ENCODE data around the gene KIR3DL3. TPM values are rescaled to one million over a fixed set of nuclear protein-coding genes. Genes with fewer than 3 reads are reported as not detected.
"Not testable (repeated sequence)": the region's sequence is repeated elsewhere in the genome, so short reads cannot be mapped to it uniquely, and the experiment has no call there.

KIR3DL3 gene
- total RNA-seq, 4 donors from 2014 or later, result not detected

DNA sequence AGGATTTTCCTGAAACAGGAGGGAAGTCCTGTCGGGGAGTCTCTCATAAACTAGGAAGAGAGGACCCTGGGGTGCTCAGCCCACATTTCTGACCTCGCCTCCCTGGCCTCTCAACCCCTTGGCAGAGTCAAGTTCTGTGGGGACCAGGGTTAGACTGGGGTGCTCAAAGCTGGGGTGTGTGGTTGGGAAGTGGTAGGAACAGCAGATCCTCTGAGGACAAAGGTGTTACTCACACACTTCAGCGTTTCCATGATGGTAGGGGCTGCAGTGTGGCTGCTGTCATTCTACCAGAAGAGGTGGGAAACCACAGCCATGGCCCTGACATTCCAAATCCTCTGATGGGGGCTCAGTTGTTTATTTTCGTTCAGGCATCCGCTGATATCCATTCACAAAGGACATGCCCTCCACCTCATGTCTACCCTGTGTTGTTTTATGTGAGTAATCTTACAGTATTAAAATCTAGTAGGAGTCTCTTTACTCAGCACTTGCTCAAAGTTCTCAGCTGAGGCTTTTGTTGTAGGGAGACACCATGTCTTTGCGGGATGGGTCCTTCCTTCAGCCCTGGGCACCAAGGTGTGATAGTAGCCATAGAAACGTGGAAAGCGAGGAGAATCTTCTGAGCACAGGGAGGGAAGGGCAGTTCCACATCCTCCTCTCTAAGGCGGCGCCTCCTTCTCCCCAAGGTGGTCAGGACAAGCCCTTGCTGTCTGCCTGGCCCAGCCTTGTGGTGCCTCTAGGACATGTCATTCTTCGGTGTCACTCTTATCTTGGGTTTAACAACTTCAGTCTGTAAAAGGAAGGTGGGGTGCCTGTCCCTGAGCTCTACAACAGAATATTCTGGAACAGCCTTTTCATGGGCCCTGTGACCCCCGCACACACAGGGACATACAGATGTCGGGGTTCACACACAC, 15.6 kb downstream of the KIR3DL3 start:
- Histone ChIP-seq H3K36me3 (no peaks in the 10 kb centered on the region), H3K9me3 (no peaks in the 10 kb centered on the region), H3K27me3 (no peaks in the 10 kb centered on the region), H3K4me3 (replicated peaks in 1 of 3) (no peak overlapping the region), H3K27ac (no peak overlapping the region), H3K4me1 (no peaks in the 10 kb centered on the region)
- intact Hi-C loops (cut with DNase I), result no loop called here
- TF ChIP-seq CTCF (IDR thresholded peaks at IDR 0.05) (no peak), POLR2A (IDR thresholded peaks at IDR 0.05) (no peak)
- WGBS, 2 donors, result 72 to 84% methylated on average over 13 of the region's 13 CpGs
- DNase-seq, result no peak

- DNase-seq; H3K36me3 ChIP-seq; H3K27me3 ChIP-seq; H3K4me1 ChIP-seq; H3K9me3 ChIP-seq; H3K27ac ChIP-seq; H3K4me3 ChIP-seq (replicated peaks in 1 of 3); intact Hi-C loops (cut with DNase I): not testable (repeated sequence)
- WGBS, 2 donors, result 56 to 73% methylated on average over 5 of the region's 5 CpGs
Measured at GRCh38 chr19:54741950-54742349, 17.7 kb downstream of the KIR3DL3 start.

DNA sequence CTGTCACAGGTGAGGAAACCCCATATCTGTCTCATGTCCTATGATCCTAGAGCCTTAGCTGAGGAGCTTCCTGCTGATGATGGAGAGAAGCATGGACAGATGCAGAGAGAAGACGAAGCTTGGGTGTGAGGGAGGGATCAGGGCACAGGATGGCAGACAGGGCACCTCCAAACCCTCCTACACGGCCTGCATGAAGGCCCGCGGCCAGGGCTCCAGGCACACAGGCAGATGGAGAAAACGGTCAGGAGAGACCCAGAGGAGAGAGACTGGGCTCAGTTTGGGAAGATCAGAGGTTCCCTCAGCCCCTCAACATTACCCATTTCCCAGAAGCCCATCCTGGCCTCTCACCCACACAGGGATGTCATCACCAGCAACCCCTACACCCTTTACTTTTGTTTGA, 19.8 kb downstream of the KIR3DL3 start:
- WGBS, 2 donors, result 68 to 75% methylated on average over 5 of the region's 5 CpGs
- H3K4me3 ChIP-seq (replicated peaks in 1 of 3); H3K4me1 ChIP-seq; H3K27me3 ChIP-seq; intact Hi-C loops (cut with DNase I); DNase-seq; H3K9me3 ChIP-seq; H3K27ac ChIP-seq; H3K36me3 ChIP-seq: not testable (repeated sequence)

DNA sequence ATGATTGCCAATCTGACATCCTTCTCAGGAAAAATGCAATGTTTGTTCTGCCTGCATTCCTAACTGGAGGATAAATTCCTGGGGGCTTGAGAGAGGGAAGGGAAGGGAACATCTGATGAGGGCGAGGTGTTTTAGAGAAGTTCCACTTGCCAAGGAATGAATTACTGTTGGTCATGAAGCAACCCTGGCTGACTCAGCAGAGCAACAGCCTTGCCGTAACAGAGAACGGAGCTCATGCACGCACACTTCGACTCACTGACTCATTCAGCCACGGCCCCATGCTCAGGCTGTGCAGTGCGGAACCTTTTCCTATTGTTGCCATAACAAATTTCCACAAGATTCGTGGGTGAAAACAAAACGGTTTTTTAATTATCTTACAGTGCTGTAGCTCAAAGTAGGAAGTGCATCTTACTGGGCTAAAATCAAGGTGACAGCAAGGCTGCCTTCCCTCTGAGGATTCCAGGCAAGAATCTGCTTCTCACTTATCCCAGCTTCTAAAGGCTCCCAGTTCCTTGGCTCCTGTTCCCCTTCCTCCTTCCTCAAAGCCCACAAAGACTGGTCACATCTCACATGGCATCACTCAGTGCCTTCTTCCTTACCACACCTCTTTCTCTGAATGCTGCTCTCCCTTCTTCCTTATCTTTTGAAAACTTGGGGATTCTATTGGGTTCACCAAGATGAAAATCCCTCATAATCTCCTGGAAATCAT, 23.5 kb downstream of the KIR3DL3 start:
- H3K36me3 ChIP-seq; H3K4me1 ChIP-seq; H3K27me3 ChIP-seq; H3K4me3 ChIP-seq (replicated peaks in 1 of 3); intact Hi-C loops (cut with DNase I); H3K9me3 ChIP-seq; DNase-seq; H3K27ac ChIP-seq: not testable (repeated sequence)
- 65 to 77% methylated on average over 9 of the region's 9 CpGs for WGBS, 2 donors

DNA sequence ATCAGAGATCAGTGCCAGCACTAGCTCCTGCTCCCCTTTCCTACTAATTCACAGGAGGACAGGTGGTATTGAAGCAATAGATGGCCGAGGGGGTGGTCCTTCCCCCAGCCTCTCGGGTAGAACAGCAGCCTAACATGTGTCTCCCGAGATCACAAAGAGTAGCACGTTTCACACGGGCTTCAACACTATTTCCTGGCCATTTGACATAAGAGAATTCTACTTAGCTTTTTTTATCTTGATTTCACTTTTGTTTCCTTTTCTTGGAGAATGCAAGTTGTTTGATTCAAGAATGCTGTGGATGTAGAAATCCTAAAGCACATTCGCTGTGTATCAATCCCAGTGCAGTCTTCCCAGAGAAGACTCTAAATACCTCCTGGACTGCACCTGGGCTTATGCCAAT, 26.0 kb downstream of the KIR3DL3 start:
- H3K36me3 ChIP-seq; DNase-seq; H3K27me3 ChIP-seq; H3K27ac ChIP-seq; intact Hi-C loops (cut with DNase I); H3K4me1 ChIP-seq; H3K9me3 ChIP-seq; H3K4me3 ChIP-seq (replicated peaks in 1 of 3): not testable (repeated sequence)
- WGBS, 2 donors, result 65 to 71% methylated on average over 6 of the region's 6 CpGs

DNA sequence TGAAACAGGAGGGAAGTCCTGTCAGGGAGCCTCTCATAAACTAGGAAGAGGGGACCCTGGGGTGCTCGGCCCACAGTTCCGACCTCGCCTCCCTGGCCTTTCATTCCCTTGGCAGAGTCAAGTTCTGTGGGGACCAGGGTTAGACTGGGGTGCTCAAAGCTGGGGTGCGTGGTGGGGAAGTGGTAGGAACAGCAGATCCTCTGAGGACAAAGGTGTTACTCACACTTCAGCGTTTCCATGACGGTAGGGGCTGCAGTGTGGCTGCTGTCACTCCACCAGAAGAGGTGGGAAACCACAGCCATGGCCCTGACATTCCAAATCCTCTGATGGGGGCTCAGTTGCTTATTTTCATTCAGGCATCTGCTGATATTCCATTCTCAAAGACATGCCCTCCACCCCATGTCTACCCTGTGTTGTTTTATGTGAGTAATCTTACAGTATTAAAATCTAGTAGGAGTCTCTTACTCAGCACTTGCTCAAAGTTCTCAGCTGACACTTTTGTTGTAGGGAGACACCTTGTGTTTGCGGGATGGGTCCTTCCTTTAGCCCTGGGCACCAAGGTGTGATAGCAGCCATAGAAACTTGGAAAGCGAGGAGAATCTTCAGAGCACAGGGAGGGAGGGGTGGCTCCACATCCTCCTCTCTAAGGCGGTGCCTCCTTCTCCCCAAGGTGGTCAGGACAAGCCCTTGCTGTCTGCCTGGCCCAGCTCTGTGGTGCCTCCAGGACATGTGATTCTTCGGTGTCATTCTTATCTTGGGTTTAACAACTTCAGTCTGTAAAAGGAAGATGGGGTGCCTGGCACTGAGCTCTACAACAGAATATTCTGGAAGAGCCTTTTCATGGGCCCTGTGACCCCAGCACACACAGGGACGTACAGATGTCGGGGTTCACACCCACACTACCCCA, 32.2 kb downstream of the KIR3DL3 start:
- 46 to 82% methylated on average over 4 to 8 of the region's 12 CpGs for WGBS, 2 donors

DNA sequence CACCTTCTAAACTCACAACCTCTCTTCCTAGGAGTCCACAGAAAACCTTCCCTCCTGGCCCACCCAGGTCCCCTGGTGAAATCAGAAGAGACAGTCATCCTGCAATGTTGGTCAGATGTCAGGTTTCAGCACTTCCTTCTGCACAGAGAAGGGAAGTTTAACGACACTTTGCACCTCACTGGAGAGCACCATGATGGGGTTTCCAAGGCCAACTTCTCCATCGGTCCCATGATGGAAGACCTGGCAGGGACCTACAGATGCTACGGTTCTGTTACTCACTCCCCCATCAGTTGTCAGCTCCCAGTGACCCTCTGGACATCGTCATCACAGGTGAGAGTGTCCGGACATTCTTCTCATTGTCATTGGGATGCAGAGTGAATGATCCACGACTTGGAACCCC, 34.3 kb downstream of the KIR3DL3 start:
- 53 to 65% methylated on average over 6 of the region's 6 CpGs for WGBS, 2 donors
- intact Hi-C loops (cut with DNase I), result not testable (repeated sequence)

More for the DNA sequence above, 32.2 kb downstream of the KIR3DL3 start:
- intact Hi-C loops (cut with DNase I); H3K9me3 ChIP-seq; H3K4me1 ChIP-seq; H3K4me3 ChIP-seq (replicated peaks in 1 of 3); H3K36me3 ChIP-seq; DNase-seq; H3K27ac ChIP-seq; H3K27me3 ChIP-seq: not testable (repeated sequence)

GRCh38 chr19:54764219-54764618, 40.0 kb downstream of the KIR3DL3 start:
- WGBS, 2 donors, result 61 to 65% methylated on average over 7 to 8 of the region's 8 CpGs

More for the DNA sequence above, 34.3 kb downstream of the KIR3DL3 start:
- not testable (repeated sequence) for H3K4me1 ChIP-seq; H3K36me3 ChIP-seq; H3K9me3 ChIP-seq; H3K27ac ChIP-seq; H3K27me3 ChIP-seq; H3K4me3 ChIP-seq (replicated peaks in 1 of 3); DNase-seq

DNA sequence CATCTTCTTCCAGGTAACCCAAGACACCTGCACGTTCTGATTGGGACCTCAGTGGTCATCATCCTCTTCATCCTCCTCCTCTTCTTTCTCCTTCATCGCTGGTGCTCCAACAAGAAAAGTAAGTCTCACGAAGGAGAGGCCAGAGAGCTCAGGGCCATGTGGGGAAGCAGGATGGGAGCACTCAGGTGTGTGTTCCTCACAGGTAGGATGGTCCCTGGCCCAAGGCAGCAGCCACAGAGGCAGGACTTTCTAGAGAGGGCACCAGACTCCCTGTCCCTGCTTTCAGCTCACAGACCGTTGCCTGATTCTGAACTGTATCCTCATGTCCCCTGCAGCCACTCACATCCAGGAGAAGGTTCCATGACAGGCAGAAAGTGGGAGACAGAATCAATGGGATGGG, 42.2 kb downstream of the KIR3DL3 start:
- H3K27ac ChIP-seq; H3K4me3 ChIP-seq (replicated peaks in 1 of 3); H3K4me1 ChIP-seq; H3K36me3 ChIP-seq; DNase-seq; intact Hi-C loops (cut with DNase I); H3K9me3 ChIP-seq; H3K27me3 ChIP-seq: not testable (repeated sequence)
- 73 to 79% methylated on average over 3 to 4 of the region's 4 CpGs for WGBS, 2 donors

More at GRCh38 chr19:54764219-54764618, 40.0 kb downstream of the KIR3DL3 start:
- intact Hi-C loops (cut with DNase I); DNase-seq; H3K36me3 ChIP-seq; H3K4me1 ChIP-seq; H3K27me3 ChIP-seq; H3K4me3 ChIP-seq (replicated peaks in 1 of 3); H3K9me3 ChIP-seq; H3K27ac ChIP-seq: not testable (repeated sequence)

DNA sequence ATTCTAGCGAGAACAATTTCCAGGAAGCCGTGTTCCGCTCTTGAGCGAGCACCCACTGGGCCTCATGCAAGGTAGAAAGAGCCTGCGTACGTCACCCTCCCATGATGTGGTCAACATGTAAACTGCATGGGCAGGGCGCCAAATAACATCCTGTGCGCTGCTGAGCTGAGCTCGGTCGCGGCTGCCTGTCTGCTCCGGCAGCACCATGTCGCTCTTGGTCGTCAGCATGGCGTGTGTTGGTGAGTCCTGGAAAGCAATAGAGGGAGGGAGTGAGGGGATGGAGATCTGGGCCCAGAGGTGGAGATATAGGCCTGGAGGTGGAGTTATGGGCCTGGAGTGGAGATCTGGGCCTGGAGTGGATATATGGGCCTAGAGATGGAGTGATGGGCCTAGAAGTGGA, 45.4 kb downstream of the KIR3DL3 start, which contains the start of gene KIR2DL1:
Gene KIR2DL1 (plus strand): TSS at position 148 of the 400 bp plus-strand sequence. CDS start 58 bp downstream, at position 206.
- intact Hi-C loops (cut with DNase I); H3K27me3 ChIP-seq; H3K36me3 ChIP-seq; H3K4me3 ChIP-seq (replicated peaks in 1 of 3); DNase-seq; H3K27ac ChIP-seq; H3K4me1 ChIP-seq; H3K9me3 ChIP-seq: not testable (repeated sequence)
- 88 to 95% methylated on average over 11 to 15 of the region's 15 CpGs for WGBS, 2 donors

- 84 to 86% methylated on average over 4 of the region's 4 CpGs for WGBS, 2 donors
- H3K27ac ChIP-seq; H3K36me3 ChIP-seq; intact Hi-C loops (cut with DNase I); H3K27me3 ChIP-seq; H3K4me3 ChIP-seq (replicated peaks in 1 of 3); DNase-seq; H3K9me3 ChIP-seq; H3K4me1 ChIP-seq: not testable (repeated sequence)
Measured at GRCh38 chr19:54770511-54770910, 46.3 kb downstream of the KIR3DL3 start.
